H1 (cell line): ENCODE results near the gene PTCSC3. TPM values are rescaled to one million over a fixed set of nuclear protein-coding genes. Genes with fewer than 3 reads are reported as not detected.

ENCODE experiments used
- CTCF ChIA-PET: fragments of 300-600 bp; sonication (Branson Sonifier 250); formaldehyde crosslinking; loops from one replicate; lab custom pipeline; 2021; ENCODE audit not compliant: partially characterized antibody; lab: Charles Lee
- POLR2A ChIA-PET: fragments of 300-600 bp; sonication (Branson Sonifier 250); formaldehyde crosslinking; loops from one replicate; lab custom pipeline; 2021; ENCODE audit warnings: inconsistent platforms; ENCODE audit not compliant: partially characterized antibody; lab: Charles Lee
- DNase-seq, 2 experiments: peaks; one replicate each; pipeline versions ENCODE4 v3.0.0 to v3.0.0-alpha.2; 2010 to 2022; ENCODE audit warnings: low spot score in 2 of 2, low read depth in 1 of 2, mixed read lengths in 1 of 2
- FAIRE-seq: peaks from 2 replicates; lab custom pipeline; 2011; peaks lifted over from hg19 to GRCh38; lab: Jason Lieb, UNC
- H2AFZ ChIP-seq: 2 replicates; pipeline ENCODE4 v1.8.1; 2012; ENCODE audit warnings: low read length, inconsistent platforms
- H2AK5ac ChIP-seq: 2 replicates; pipeline ENCODE4 v1.6.1; 2013; ENCODE audit warnings: low read depth, low read length
- H2BK120ac ChIP-seq: replicated peaks from 2 replicates; pipeline ENCODE3; 2013; ENCODE audit warnings: low read depth, low read length, inconsistent platforms
- H2BK12ac ChIP-seq: 2 replicates; pipeline ENCODE4 v1.6.1; 2013; ENCODE audit warnings: low read depth, low read length
- H2BK15ac ChIP-seq: 2 replicates; pipeline ENCODE4 v1.6.1; 2013; ENCODE audit warnings: low read length
- H2BK20ac ChIP-seq: 2 replicates; pipeline ENCODE4 v1.6.1; 2013; ENCODE audit warnings: low read length
- H2BK5ac ChIP-seq: 2 replicates; pipeline ENCODE4 v1.6.1; 2013; ENCODE audit warnings: low read depth, low read length
- H3K14ac ChIP-seq: 2 replicates; pipeline ENCODE4 v1.6.1; 2013; ENCODE audit warnings: inconsistent platforms; ENCODE audit not compliant: insufficient read length
- H3K18ac ChIP-seq: 2 replicates; pipeline ENCODE4 v1.6.1; 2013; ENCODE audit warnings: low read length; ENCODE audit errors: extremely low read depth
- H3K23ac ChIP-seq: 2 replicates; pipeline ENCODE4 v1.6.1; 2013; ENCODE audit warnings: inconsistent platforms; ENCODE audit not compliant: insufficient read length
- H3K23me2 ChIP-seq: 2 replicates; pipeline ENCODE4 v1.6.1; 2013; ENCODE audit warnings: low read depth, low read length
- H3K27ac ChIP-seq: 2 replicates; pipeline ENCODE4 v1.6.1; 2011; ENCODE audit warnings: low read depth, low read length, inconsistent platforms
- H3K27me3 ChIP-seq, 4 experiments: replicated peaks in 1 of 4; 1 replicate in 1 of 4; 2 replicates in 3 of 4; pipeline versions ENCODE4 v1.6.1 to v1.8.1; 2011 to 2013; ENCODE audit warnings: low read length in 3 of 4, mild to moderate bottlenecking in 3 of 4, inconsistent platforms in 2 of 4, mixed read lengths in 2 of 4, moderate library complexity in 1 of 4; ENCODE audit not compliant: control insufficient read depth in 3 of 4, insufficient read depth in 3 of 4; ENCODE audit errors: extremely low read depth in 1 of 4
- H3K36me3 ChIP-seq, 4 experiments: 2 replicates each; pipeline versions ENCODE4 v1.6.1 to v1.8.1; 2011 to 2013; ENCODE audit warnings: mild to moderate bottlenecking in 4 of 4, low read length in 3 of 4, moderate library complexity in 2 of 4, control low read depth in 1 of 4, inconsistent platforms in 1 of 4; ENCODE audit not compliant: insufficient read depth in 4 of 4, control insufficient read depth in 2 of 4
- H3K4ac ChIP-seq: replicated peaks from 2 replicates; pipeline ENCODE3; 2013; ENCODE audit warnings: low read length, low read depth, mixed read lengths, inconsistent platforms; ENCODE audit not compliant: insufficient read length
- H3K4me1 ChIP-seq, 4 experiments: replicated peaks in 1 of 4; 1 replicate in 1 of 4; 2 replicates in 3 of 4; pipeline versions ENCODE4 v1.6.1 to v1.8.1; 2011 to 2013; ENCODE audit warnings: low read length in 3 of 4, inconsistent platforms in 2 of 4, mixed read lengths in 1 of 4; ENCODE audit not compliant: insufficient read depth in 4 of 4, control insufficient read depth in 3 of 4
- H3K4me2 ChIP-seq, 2 experiments: 2 replicates each; pipeline versions ENCODE4 v1.6.1 to v1.8.1; 2011 to 2013; ENCODE audit warnings: low read depth in 2 of 2, low read length in 2 of 2, control low read depth in 1 of 2, inconsistent platforms in 1 of 2, mild to moderate bottlenecking in 1 of 2; ENCODE audit not compliant: insufficient read depth in 1 of 2
- H3K4me3 ChIP-seq, 4 experiments: fragments of 200-600, 300-600 bp in 1 of 4; sonication (generic), shearing (Covaris generic), sonication (Bioruptor Twin) in 1 of 4; 2 replicates each; pipeline versions ENCODE4 v1.5.1 to v1.8.1; 2011 to 2016; ENCODE audit warnings: low read length in 4 of 4, low read depth in 3 of 4, control low read depth in 2 of 4, inconsistent platforms in 2 of 4, mild to moderate bottlenecking in 2 of 4, mixed read lengths in 1 of 4, moderate library complexity in 1 of 4; ENCODE audit not compliant: insufficient read depth in 2 of 4; ENCODE audit errors: extremely low read depth in 1 of 4
- H3K56ac ChIP-seq: replicated peaks from 2 replicates; pipeline ENCODE3; 2013; ENCODE audit warnings: low read depth, mild to moderate bottlenecking, mixed read lengths, low read length, inconsistent platforms; ENCODE audit not compliant: insufficient read length
- H3K79me1 ChIP-seq: 2 replicates; pipeline ENCODE4 v1.6.1; 2013; ENCODE audit warnings: low read depth, low read length, control low read depth
- H3K79me2 ChIP-seq, 2 experiments: 2 replicates each; pipeline versions ENCODE4 v1.6.1 to v1.8.1; 2012 to 2013; ENCODE audit warnings: low read length in 2 of 2, mild to moderate bottlenecking in 2 of 2, inconsistent platforms in 1 of 2; ENCODE audit not compliant: insufficient read depth in 2 of 2, control insufficient read depth in 1 of 2
- H3K9ac ChIP-seq, 4 experiments: replicated peaks in 1 of 4; 1 replicate in 1 of 4; 2 replicates in 3 of 4; pipeline versions ENCODE4 v1.6.1 to v1.8.1; 2011 to 2013; ENCODE audit warnings: low read depth in 3 of 4, low read length in 3 of 4, control low read depth in 2 of 4, mild to moderate bottlenecking in 2 of 4, moderate library complexity in 2 of 4, inconsistent platforms in 1 of 4; ENCODE audit errors: extremely low read depth in 1 of 4
- H3K9me3 ChIP-seq, 2 experiments: 2 replicates each; pipeline versions ENCODE4 v1.6.1 to v1.8.1; 2012 to 2013; ENCODE audit warnings: mild to moderate bottlenecking in 2 of 2, moderate library complexity in 2 of 2, control low read depth in 1 of 2, inconsistent platforms in 1 of 2, low read depth in 1 of 2, low read length in 1 of 2, mixed read lengths in 1 of 2; ENCODE audit not compliant: insufficient read depth in 2 of 2
- H4K20me1 ChIP-seq, 2 experiments: replicated peaks in 1 of 2; 2 replicates each; pipeline versions ENCODE3 to v1.8.1; 2011 to 2013; ENCODE audit warnings: inconsistent platforms in 2 of 2, low read length in 2 of 2, mild to moderate bottlenecking in 1 of 2; ENCODE audit not compliant: insufficient read depth in 2 of 2, control insufficient read depth in 1 of 2
- H4K5ac ChIP-seq: 2 replicates; pipeline ENCODE4 v1.6.1; 2013; ENCODE audit warnings: low read length, low read depth, mixed read lengths, inconsistent platforms; ENCODE audit not compliant: insufficient read length
- H4K8ac ChIP-seq: 2 replicates; pipeline ENCODE4 v1.8.0; 2013; ENCODE audit warnings: mild to moderate bottlenecking, moderate library complexity, low read length, inconsistent platforms; ENCODE audit not compliant: insufficient read depth; ENCODE audit errors: extremely low read depth
- H4K91ac ChIP-seq: replicated peaks from 2 replicates; pipeline ENCODE3; 2013; ENCODE audit warnings: low read length, mixed read lengths, inconsistent platforms; ENCODE audit not compliant: insufficient read length
- CBX8 ChIP-seq: fragments of 300-800, 300-1000 bp; sonication (generic); IDR thresholded peaks from 2 replicates; pipeline ENCODE4 v1.7.1; 2016; ENCODE audit warnings: low read depth, low read length, borderline replicate concordance
- CTBP2 ChIP-seq: IDR thresholded peaks from 2 replicates; pipeline ENCODE4 v1.7.0; 2011; ENCODE audit warnings: borderline replicate concordance, mild to moderate bottlenecking, moderate library complexity, mixed read lengths, low read length; ENCODE audit not compliant: insufficient read depth, insufficient read length
- HDAC6 ChIP-seq: IDR thresholded peaks from one replicate; pipeline ENCODE4 v1.7.1; 2012; ENCODE audit warnings: low read depth, mild to moderate bottlenecking, inconsistent platforms, low read length, moderate library complexity
- POLR2AphosphoS5 ChIP-seq: IDR thresholded peaks from 2 replicates; pipeline ENCODE4 v1.6.1; 2011; ENCODE audit warnings: low read depth, low read length
- RNF2 ChIP-seq: fragments of 200-900, 300-1000 bp; sonication (generic); IDR thresholded peaks from 2 replicates; pipeline ENCODE4 v1.7.1; 2016; ENCODE audit warnings: borderline replicate concordance, low read depth, mild to moderate bottlenecking, antibody characterized with exemption, low read length; ENCODE audit not compliant: poor library complexity, severe bottlenecking; ENCODE audit errors: missing control alignments
- SIN3A ChIP-seq, 2 experiments: IDR thresholded peaks in 1 of 2; conservative IDR thresholded peaks in 1 of 2; 2 replicates each; pipeline ENCODE4 v1.6.1; 2011 to 2012; ENCODE audit warnings: low read length in 2 of 2, improper control_type of control experiment in 1 of 2, low read depth in 1 of 2, mild to moderate bottlenecking in 1 of 2
- SIRT6 ChIP-seq: IDR thresholded peaks from one replicate; pipeline ENCODE4 v1.7.1; 2012; ENCODE audit warnings: low read length, inconsistent platforms
- SIX5 ChIP-seq: IDR thresholded peaks from 2 replicates; pipeline ENCODE4 v1.6.1; 2011; ENCODE audit warnings: mild to moderate bottlenecking, low read depth, low read length
- YY1 ChIP-seq: IDR thresholded peaks from 2 replicates; pipeline ENCODE4 v1.6.1; 2011; ENCODE audit warnings: low read depth, mild to moderate bottlenecking, low read length
- WGBS, 2 experiments: shearing (Covaris generic) in 1 of 2; methylation state at CpG; one replicate each; pipeline versions ENCODE4 v1.1.6 to v1.1.7; 2013 to 2015; ENCODE audit warnings: low lambda C conversion rate in 2 of 2, mixed read lengths in 2 of 2, inconsistent platforms in 1 of 2, low coverage in 1 of 2, missing lambda C conversion rate in 1 of 2; ENCODE audit not compliant: insufficient replicate concordance in 2 of 2, insufficient coverage in 1 of 2, insufficient read length in 1 of 2; ENCODE audit errors: extremely low coverage in 1 of 2, missing lambda C conversion rate in 1 of 2; 5-methylcytosine and 5-hydroxymethylcytosine counted together
- polyA plus RNA-seq, 7 experiments: library from polyadenylated mRNA; depleted of rRNA in 3 of 7; stranded (reverse) in 5 of 7; unstranded in 2 of 7; fragments of >200 nt in 5 of 7; fragments of 200-250 nt in 2 of 7; gene quantifications; 1 replicate in 5 of 7; 2 replicates in 1 of 7; 4 replicates in 1 of 7; pipeline versions ENCODE4 v1.2.1 to v1.2.3, GENCODE V29; 2011 to 2013; ENCODE audit warnings: missing spikeins in 2 of 7, mixed read lengths in 2 of 7
- total RNA-seq: library from RNA; stranded (reverse); fragmentation: NEBNext Ultra II Directional; extraction: Animal tissue kit (Norgen Biotek cat#: 25700); gene quantifications from 2 replicates; pipeline ENCODE4 v1.2.1, GENCODE V29; 2021
- TF ChIP-seq, protein P1 (sequence below): IDR thresholded peaks from 2 replicates; pipeline ENCODE4 v1.6.1; 2012; ENCODE audit warnings: low read length, inconsistent platforms

PTCSC3 gene
- total and polyA plus RNA-seq, 2 of the 8 experiments (the other 6 are each of a cell fraction or from before 2014, with no cell fraction given), result not detected

DNA sequence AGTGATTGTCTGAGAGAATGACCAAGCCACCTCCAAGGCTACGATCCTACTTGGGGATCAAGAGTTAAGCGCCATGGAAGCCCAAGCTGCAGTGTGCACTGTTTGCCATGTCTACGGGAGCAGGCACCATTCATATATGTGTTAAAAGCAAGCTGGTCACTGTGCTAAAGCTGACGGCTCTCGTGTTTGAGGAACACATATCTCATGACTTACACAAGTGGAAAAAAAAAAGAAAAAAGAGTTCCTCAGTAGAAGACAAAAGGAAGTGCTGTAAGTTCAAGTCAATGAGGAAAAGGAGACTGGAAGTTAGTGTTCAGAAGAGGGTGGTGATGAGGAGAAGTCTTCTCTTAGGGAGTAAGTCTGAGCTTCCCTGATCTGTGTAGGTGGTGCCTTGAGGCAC lies 4.9 kb upstream of the PTCSC3 start:
- no peak overlapping the region for H2AFZ ChIP-seq
- no peak overlapping the region for H3K27ac ChIP-seq
- H3K18ac ChIP-seq, result no peak overlapping the region
- no peak overlapping the region for H3K4ac ChIP-seq
- no peaks in the 10 kb centered on the region for H3K27me3 ChIP-seq
- ChIA-PET POLR2A (no interaction called here), CTCF (no interaction called here)
- H3K36me3 ChIP-seq, result no peaks in the 10 kb centered on the region
- no peak for DNase-seq
- no peak overlapping the region for H2BK12ac ChIP-seq
- no peak overlapping the region for H3K23ac ChIP-seq
- H2BK120ac ChIP-seq, result no peak overlapping the region
- H2BK15ac ChIP-seq, result no peak overlapping the region
- H3K79me1 ChIP-seq, result no peaks in the 10 kb centered on the region
- no peak overlapping the region for H3K56ac ChIP-seq
- FAIRE-seq, result no peak
- H3K14ac ChIP-seq, result no peak overlapping the region
- H3K79me2 ChIP-seq, result no peaks in the 10 kb centered on the region
- no peaks in the 10 kb centered on the region for H4K20me1 ChIP-seq
- H3K23me2 ChIP-seq, result no peaks in the 10 kb centered on the region
- H4K8ac ChIP-seq, result no peak overlapping the region
- H2BK20ac ChIP-seq, result no peak overlapping the region
- no peak overlapping the region for H4K91ac ChIP-seq
- H3K4me2 ChIP-seq, result no peak overlapping the region
- H2BK5ac ChIP-seq, result no peak overlapping the region
- H3K4me3 ChIP-seq, result no peak overlapping the region
- 96% methylated on average over 5 of the region's 5 CpGs; no CpG with 5 or more reads in 1 of the 2 experiments for WGBS, 2 experiments
- peaks cover 7 to 17% of the 10 kb centered on the region in 2 experiments for H3K9me3 ChIP-seq
- H2AK5ac ChIP-seq, result no peak overlapping the region
- H3K9ac ChIP-seq, result no peak overlapping the region
- no peaks in the 10 kb centered on the region for H3K4me1 ChIP-seq
- H4K5ac ChIP-seq, result no peak overlapping the region
- no peak for TF ChIP-seq HDAC6
- TF ChIP-seq YY1, result no peak
- TF ChIP-seq POLR2AphosphoS5, result no peak
- no peak for TF ChIP-seq CTBP2
- no peak for TF ChIP-seq SIRT6
- TF ChIP-seq, protein P1, sequence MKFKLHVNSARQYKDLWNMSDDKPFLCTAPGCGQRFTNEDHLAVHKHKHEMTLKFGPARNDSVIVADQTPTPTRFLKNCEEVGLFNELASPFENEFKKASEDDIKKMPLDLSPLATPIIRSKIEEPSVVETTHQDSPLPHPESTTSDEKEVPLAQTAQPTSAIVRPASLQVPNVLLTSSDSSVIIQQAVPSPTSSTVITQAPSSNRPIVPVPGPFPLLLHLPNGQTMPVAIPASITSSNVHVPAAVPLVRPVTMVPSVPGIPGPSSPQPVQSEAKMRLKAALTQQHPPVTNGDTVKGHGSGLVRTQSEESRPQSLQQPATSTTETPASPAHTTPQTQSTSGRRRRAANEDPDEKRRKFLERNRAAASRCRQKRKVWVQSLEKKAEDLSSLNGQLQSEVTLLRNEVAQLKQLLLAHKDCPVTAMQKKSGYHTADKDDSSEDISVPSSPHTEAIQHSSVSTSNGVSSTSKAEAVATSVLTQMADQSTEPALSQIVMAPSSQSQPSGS, result no peak
- TF ChIP-seq CBX8, result no peak
- TF ChIP-seq SIN3A (conservative IDR thresholded peaks at IDR 0.05 in 1 of 2, IDR thresholded peaks at IDR 0.05 in 1 of 2; ENCODE audit: low read depth in 1 of 2, low read length in 2 of 2), result no peak
- no peak for TF ChIP-seq SIX5
- no peak for TF ChIP-seq RNF2
